Neuronal stem cell (in vitro differentiated cells): ENCODE results near the gene P3H2.

ENCODE experiments used
- DNase-seq: peaks from one replicate; pipeline ENCODE4 v3.0.0-alpha.2; 2013; ENCODE audit warnings: low spot score
- H2AFZ ChIP-seq: one replicate; pipeline ENCODE4 v1.6.1; 2013; ENCODE audit warnings: mild to moderate bottlenecking, low read length, inconsistent platforms
- H2AK5ac ChIP-seq: 2 replicates; pipeline ENCODE4 v1.6.1; 2013; ENCODE audit warnings: low read depth, mild to moderate bottlenecking, inconsistent platforms, low read length, moderate library complexity, mixed read lengths
- H2BK120ac ChIP-seq: 2 replicates; pipeline ENCODE4 v1.6.1; 2013; ENCODE audit warnings: low read depth, mild to moderate bottlenecking, inconsistent platforms, low read length, moderate library complexity, mixed read lengths
- H2BK12ac ChIP-seq: one replicate; pipeline ENCODE4 v1.6.1; 2013; ENCODE audit warnings: low read length, inconsistent platforms
- H2BK15ac ChIP-seq: 2 replicates; pipeline ENCODE4 v1.6.1; 2013; ENCODE audit warnings: mild to moderate bottlenecking, low read length, inconsistent platforms, mixed read lengths
- H2BK5ac ChIP-seq: one replicate; pipeline ENCODE4 v1.6.1; 2013; ENCODE audit warnings: inconsistent platforms, mild to moderate bottlenecking, low read length, moderate library complexity
- H3K14ac ChIP-seq: one replicate; pipeline ENCODE4 v1.6.1; 2013; ENCODE audit warnings: low read length, inconsistent platforms
- H3K18ac ChIP-seq: 2 replicates; pipeline ENCODE4 v1.6.1; 2013; ENCODE audit warnings: low read length, inconsistent platforms
- H3K23ac ChIP-seq: 2 replicates; pipeline ENCODE4 v1.6.1; 2013; ENCODE audit warnings: low read depth, mild to moderate bottlenecking, mixed read lengths, low read length, inconsistent platforms; ENCODE audit not compliant: poor library complexity
- H3K27ac ChIP-seq: replicated peaks from 3 replicates; pipeline ENCODE4 v1.5.1; 2013; ENCODE audit warnings: low read length, inconsistent platforms
- H3K27me3 ChIP-seq, 3 experiments: 2 replicates each; pipeline ENCODE4 v1.6.1; 2013; ENCODE audit warnings: low read length in 3 of 3, mild to moderate bottlenecking in 2 of 3, inconsistent platforms in 1 of 3, low read depth in 1 of 3, mixed read lengths in 1 of 3, moderate library complexity in 1 of 3; ENCODE audit not compliant: control insufficient read depth in 3 of 3, insufficient read depth in 3 of 3
- H3K36me3 ChIP-seq, 2 donors: replicated peaks in 1 of 2; 2 replicates each; pipeline ENCODE4 v1.6.1; 2013; ENCODE audit warnings: low read length in 2 of 2; ENCODE audit not compliant: control insufficient read depth in 2 of 2, insufficient read depth in 2 of 2
- H3K4ac ChIP-seq: 2 replicates; pipeline ENCODE4 v1.6.1; 2013; ENCODE audit warnings: inconsistent platforms, mild to moderate bottlenecking, low read length, moderate library complexity
- H3K4me1 ChIP-seq, 2 donors: 1 replicate in 1 of 2; 2 replicates in 1 of 2; pipeline ENCODE4 v1.6.1; 2013; ENCODE audit warnings: low read length in 2 of 2, low read depth in 1 of 2; ENCODE audit not compliant: control insufficient read depth in 2 of 2, insufficient read depth in 1 of 2
- H3K4me2 ChIP-seq: one replicate; pipeline ENCODE4 v1.6.1; 2013; ENCODE audit warnings: mild to moderate bottlenecking, low read length, inconsistent platforms; ENCODE audit not compliant: insufficient read depth, poor library complexity, severe bottlenecking
- H3K4me3 ChIP-seq, 2 donors: 2 replicates each; pipeline ENCODE4 v1.5.1; 2013; ENCODE audit warnings: low read length in 2 of 2, mild to moderate bottlenecking in 2 of 2, inconsistent platforms in 1 of 2, moderate library complexity in 1 of 2
- H3K79me1 ChIP-seq: one replicate; pipeline ENCODE4 v1.6.1; 2013; ENCODE audit warnings: low read depth, mild to moderate bottlenecking, inconsistent platforms, low read length, moderate library complexity
- H3K9ac ChIP-seq: one replicate; pipeline ENCODE4 v1.6.1; 2013; ENCODE audit warnings: mild to moderate bottlenecking, low read depth, low read length, inconsistent platforms; ENCODE audit not compliant: poor library complexity
- H3K9me3 ChIP-seq, 2 donors: replicated peaks in 1 of 2; 2 replicates each; pipeline versions ENCODE3 to v1.6.1; 2013; ENCODE audit warnings: low read length in 2 of 2, mild to moderate bottlenecking in 2 of 2, inconsistent platforms in 1 of 2, low read depth in 1 of 2, mixed read lengths in 1 of 2, moderate library complexity in 1 of 2; ENCODE audit not compliant: control insufficient read depth in 2 of 2, insufficient read depth in 1 of 2
- H4K8ac ChIP-seq: one replicate; pipeline ENCODE4 v1.6.1; 2013; ENCODE audit warnings: low read depth, mild to moderate bottlenecking, inconsistent platforms, low read length, moderate library complexity
- H4K91ac ChIP-seq: one replicate; pipeline ENCODE4 v1.6.1; 2013; ENCODE audit warnings: low read length, low read depth, mild to moderate bottlenecking, inconsistent platforms; ENCODE audit not compliant: poor library complexity
- WGBS, 2 donors: extraction: QIAGEN DNeasy Blood & Tissue Kit; methylation state at CpG; one replicate each; pipeline ENCODE4 v1.1.7; 2013; ENCODE audit warnings: missing lambda C conversion rate in 2 of 2, mixed read lengths in 1 of 2; ENCODE audit not compliant: insufficient read length in 2 of 2, insufficient replicate concordance in 1 of 2; ENCODE audit errors: extremely low coverage in 2 of 2; 5-methylcytosine and 5-hydroxymethylcytosine counted together

The P3H2 gene

GRCh38 chr3:189927975-189928895 lies 192.5 kb downstream of the P3H2 start:
- H3K27ac ChIP-seq = no peak overlapping the region
- H3K9ac ChIP-seq = no peak overlapping the region
- no peak overlapping the region for H3K4me2 ChIP-seq
- no CpG with 5 or more reads among the region's 6 CpGs for WGBS, 2 donors
- no peak for DNase-seq
- H2BK15ac ChIP-seq = no peak overlapping the region
- H2BK12ac ChIP-seq = no peak overlapping the region
- no peaks in the 10 kb centered on the region for H3K27me3 ChIP-seq
- no peak overlapping the region for H2BK5ac ChIP-seq
- H4K91ac ChIP-seq = no peak overlapping the region
- no peak overlapping the region for H2BK120ac ChIP-seq
- no peaks in the 10 kb centered on the region for H3K9me3 ChIP-seq
- no peak overlapping the region for H3K4me3 ChIP-seq
- H3K14ac ChIP-seq = no peak overlapping the region
- H3K36me3 ChIP-seq = no peaks in the 10 kb centered on the region
- no peak overlapping the region for H3K4ac ChIP-seq
- H3K4me1 ChIP-seq = no peaks in the 10 kb centered on the region
- no peak overlapping the region for H3K18ac ChIP-seq
- H2AK5ac ChIP-seq = no peak overlapping the region
- no peak overlapping the region for H3K23ac ChIP-seq
- H3K79me1 ChIP-seq = no peaks in the 10 kb centered on the region
- no peak overlapping the region for H4K8ac ChIP-seq
- H2AFZ ChIP-seq = no peak overlapping the region

GRCh38 chr3:189921770-189922169 lies 198.9 kb downstream of the P3H2 start:
- Histone ChIP-seq H3K27me3 (no peaks in the 10 kb centered on the region), H2AK5ac (no peak overlapping the region), H3K14ac (no peak overlapping the region), H3K27ac (no peak overlapping the region), H3K4me1 (no peaks in the 10 kb centered on the region), H2BK15ac (no peak overlapping the region), H3K18ac (no peak overlapping the region), H2BK12ac (no peak overlapping the region), H3K9me3 (no peaks in the 10 kb centered on the region), H4K8ac (no peak overlapping the region), H3K23ac (no peak overlapping the region), H2BK120ac (no peak overlapping the region), H2BK5ac (no peak overlapping the region), H2AFZ (no peak overlapping the region), H3K4me3 (no peak overlapping the region), H3K4me2 (no peak overlapping the region), H3K36me3 (no peaks in the 10 kb centered on the region), H3K4ac (no peak overlapping the region), H3K9ac (no peak overlapping the region), H4K91ac (no peak overlapping the region), H3K79me1 (no peaks in the 10 kb centered on the region)
- DNase-seq = no peak

- no peak overlapping the region for H3K4ac ChIP-seq
- H3K4me2 ChIP-seq = no peak overlapping the region
- WGBS, 2 donors = no CpG with 5 or more reads among the region's 3 CpGs
These were observed 205.9 kb downstream of the P3H2 start for GRCh38 chr3:189914799-189915198.

DNA sequence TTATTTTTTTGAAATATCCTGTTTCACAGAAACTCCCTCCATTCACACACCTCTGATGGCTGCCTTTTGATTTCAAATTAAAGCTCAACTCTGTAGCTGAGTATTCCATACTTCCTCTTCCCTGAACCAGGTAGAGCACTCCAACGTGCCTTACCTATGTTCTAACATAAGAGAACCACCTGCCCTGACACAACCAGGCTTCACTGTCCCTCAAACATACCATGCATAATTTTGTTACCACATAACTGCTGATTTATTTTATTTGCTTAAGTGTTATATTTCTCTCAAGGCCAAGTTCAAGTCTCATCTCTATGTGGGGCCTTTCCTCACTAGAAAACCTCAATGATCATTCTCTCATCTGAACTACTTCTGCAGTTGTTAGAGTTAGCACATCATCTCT lies 209.7 kb downstream of the P3H2 start:
- H2BK12ac ChIP-seq = no peak overlapping the region
- H2AK5ac ChIP-seq = no peak overlapping the region
- no peak overlapping the region for H3K23ac ChIP-seq
- no peak overlapping the region for H2BK120ac ChIP-seq
- H3K79me1 ChIP-seq = no peaks in the 10 kb centered on the region
- no peaks in the 10 kb centered on the region for H3K36me3 ChIP-seq
- H3K18ac ChIP-seq = no peak overlapping the region
- H3K9me3 ChIP-seq = no peaks in the 10 kb centered on the region
- no peak overlapping the region for H3K4ac ChIP-seq
- H2AFZ ChIP-seq = no peak overlapping the region
- DNase-seq = no peak
- no peak overlapping the region for H2BK5ac ChIP-seq
- no peak overlapping the region for H4K91ac ChIP-seq
- no peak overlapping the region for H3K9ac ChIP-seq
- H3K4me3 ChIP-seq = no peak overlapping the region
- no peak overlapping the region for H3K14ac ChIP-seq
- H3K27ac ChIP-seq = no peak overlapping the region
- no peak overlapping the region for H2BK15ac ChIP-seq
- no peak overlapping the region for H4K8ac ChIP-seq
- H3K27me3 ChIP-seq = no peaks in the 10 kb centered on the region
- H3K4me2 ChIP-seq = no peak overlapping the region
- WGBS, 2 donors = no CpG with 5 or more reads among the region's 1 CpG
- H3K4me1 ChIP-seq = peaks cover 0 to 2% of the 10 kb centered on the region in 2 donors

More at GRCh38 chr3:189914799-189915198, 205.9 kb downstream of the P3H2 start:
- H3K9me3 ChIP-seq = no peaks in the 10 kb centered on the region
- H2BK5ac ChIP-seq = no peak overlapping the region
- no peak overlapping the region for H2BK15ac ChIP-seq
- no peak overlapping the region for H3K14ac ChIP-seq
- H2BK12ac ChIP-seq = no peak overlapping the region
- no peaks in the 10 kb centered on the region for H3K4me1 ChIP-seq
- H3K4me3 ChIP-seq = no peak overlapping the region
- no peak overlapping the region for H3K18ac ChIP-seq
- no peaks in the 10 kb centered on the region for H3K36me3 ChIP-seq
- no peak overlapping the region for H3K23ac ChIP-seq
- H3K79me1 ChIP-seq = no peaks in the 10 kb centered on the region
- no peaks in the 10 kb centered on the region for H3K27me3 ChIP-seq
- no peak overlapping the region for H2AK5ac ChIP-seq
- H3K27ac ChIP-seq = no peak overlapping the region
- H4K8ac ChIP-seq = no peak overlapping the region
- H2AFZ ChIP-seq = no peak overlapping the region
- H4K91ac ChIP-seq = no peak overlapping the region
- no peak for DNase-seq
- H3K9ac ChIP-seq = no peak overlapping the region
- H2BK120ac ChIP-seq = no peak overlapping the region
